Osteocyte (in vitro differentiated cells): ENCODE data around the gene CDK8. TPM values are rescaled to one million over a fixed set of nuclear protein-coding genes. Genes with fewer than 3 reads are reported as not detected.

Source experiments
- DNase-seq: peaks from one replicate; pipeline ENCODE4 v3.0.0; 2021; ENCODE audit warnings: mixed read lengths; ENCODE audit not compliant: unreplicated experiment; ENCODE audit errors: extremely low spot score
- H3K27ac Mint-ChIP-seq: one replicate; pipeline ENCODE4 v1.8.0; 2021; ENCODE audit warnings: mild to moderate bottlenecking, mixed read lengths; ENCODE audit not compliant: unreplicated experiment
- H3K27me3 Mint-ChIP-seq: one replicate; pipeline ENCODE4 v1.8.0; 2021; ENCODE audit warnings: mixed read lengths; ENCODE audit not compliant: unreplicated experiment
- H3K36me3 Mint-ChIP-seq: one replicate; pipeline ENCODE4 v1.8.0; 2021; ENCODE audit warnings: mixed read lengths; ENCODE audit not compliant: unreplicated experiment
- H3K4me1 Mint-ChIP-seq: one replicate; pipeline ENCODE4 v1.8.0; 2021; ENCODE audit warnings: mixed read lengths; ENCODE audit not compliant: unreplicated experiment
- H3K4me3 Mint-ChIP-seq: one replicate; pipeline ENCODE4 v1.8.0; 2021; ENCODE audit warnings: mild to moderate bottlenecking, moderate library complexity, mixed read lengths; ENCODE audit not compliant: unreplicated experiment
- H3K9me3 Mint-ChIP-seq: one replicate; pipeline ENCODE4 v1.8.0; 2021; ENCODE audit warnings: mixed read lengths; ENCODE audit not compliant: unreplicated experiment
- total RNA-seq: library from RNA; stranded (reverse); gene quantifications from 2 replicates; pipeline ENCODE4 v1.2.1, GENCODE V29; 2021
- TF ChIP-seq, protein P1 (sequence below): fragments of 200-600 bp; sonication (generic); IDR thresholded peaks from 2 replicates; pipeline ENCODE4 v1.5.0; 2021; ENCODE audit warnings: antibody characterized with exemption, mild to moderate bottlenecking, moderate library complexity

CDK8 gene
- total RNA-seq, 1 donor from 2014 or later: 12.2 TPM

DNA sequence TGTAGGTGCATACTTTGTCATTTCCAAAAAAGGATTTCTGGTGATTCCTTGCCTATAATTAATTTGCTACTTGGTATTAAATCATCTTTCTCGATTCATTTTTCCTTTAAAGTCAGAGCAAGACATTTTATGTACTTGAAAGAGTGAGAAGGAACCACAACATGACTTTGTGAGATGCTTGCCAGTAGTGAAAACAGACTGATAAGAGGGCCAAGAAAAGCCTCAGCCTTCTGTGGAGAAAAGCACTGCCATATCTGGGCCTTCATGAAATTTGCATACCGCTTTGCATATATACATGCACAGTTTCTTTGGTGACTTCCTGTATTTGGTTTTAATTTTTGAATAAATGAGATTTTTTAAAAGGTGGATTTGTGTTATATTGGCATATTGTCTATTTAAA is 128.4 kb downstream of the CDK8 start:
- no peaks in the 10 kb centered on the region for H3K27me3 Mint-ChIP-seq
- H3K4me1 Mint-ChIP-seq: no peaks in the 10 kb centered on the region
- TF ChIP-seq, protein P1, sequence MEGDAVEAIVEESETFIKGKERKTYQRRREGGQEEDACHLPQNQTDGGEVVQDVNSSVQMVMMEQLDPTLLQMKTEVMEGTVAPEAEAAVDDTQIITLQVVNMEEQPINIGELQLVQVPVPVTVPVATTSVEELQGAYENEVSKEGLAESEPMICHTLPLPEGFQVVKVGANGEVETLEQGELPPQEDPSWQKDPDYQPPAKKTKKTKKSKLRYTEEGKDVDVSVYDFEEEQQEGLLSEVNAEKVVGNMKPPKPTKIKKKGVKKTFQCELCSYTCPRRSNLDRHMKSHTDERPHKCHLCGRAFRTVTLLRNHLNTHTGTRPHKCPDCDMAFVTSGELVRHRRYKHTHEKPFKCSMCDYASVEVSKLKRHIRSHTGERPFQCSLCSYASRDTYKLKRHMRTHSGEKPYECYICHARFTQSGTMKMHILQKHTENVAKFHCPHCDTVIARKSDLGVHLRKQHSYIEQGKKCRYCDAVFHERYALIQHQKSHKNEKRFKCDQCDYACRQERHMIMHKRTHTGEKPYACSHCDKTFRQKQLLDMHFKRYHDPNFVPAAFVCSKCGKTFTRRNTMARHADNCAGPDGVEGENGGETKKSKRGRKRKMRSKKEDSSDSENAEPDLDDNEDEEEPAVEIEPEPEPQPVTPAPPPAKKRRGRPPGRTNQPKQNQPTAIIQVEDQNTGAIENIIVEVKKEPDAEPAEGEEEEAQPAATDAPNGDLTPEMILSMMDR: no peak
- no peak overlapping the region for H3K27ac Mint-ChIP-seq
- no peak overlapping the region for H3K4me3 Mint-ChIP-seq
- DNase-seq: no peak
- no peaks in the 10 kb centered on the region for H3K9me3 Mint-ChIP-seq
- peaks cover 17% of the 10 kb centered on the region for H3K36me3 Mint-ChIP-seq

DNA sequence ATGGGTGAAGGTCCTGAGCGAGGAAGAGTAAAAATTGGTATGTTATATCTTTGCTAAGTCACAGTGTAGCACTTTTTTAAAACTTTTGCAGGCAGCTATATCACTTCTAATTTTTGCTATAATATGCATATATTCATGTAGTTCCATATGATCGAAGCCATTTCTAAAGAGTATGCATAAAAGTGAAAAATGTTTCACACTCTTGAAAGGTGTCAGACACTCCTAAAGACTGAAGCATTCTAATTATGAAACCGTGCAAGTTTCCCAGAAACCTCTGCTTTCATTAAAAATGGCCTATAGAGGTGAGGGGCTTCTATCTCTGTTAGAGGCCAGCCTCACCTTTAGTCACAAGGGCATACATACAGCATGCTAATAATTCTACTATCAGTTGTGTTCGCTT is 128.9 kb downstream of the CDK8 start:
- no peak overlapping the region for H3K27ac Mint-ChIP-seq
- TF ChIP-seq, protein P1: no peak
- H3K27me3 Mint-ChIP-seq: no peaks in the 10 kb centered on the region
- no peaks in the 10 kb centered on the region for H3K4me1 Mint-ChIP-seq
- H3K9me3 Mint-ChIP-seq: no peaks in the 10 kb centered on the region
- no peak overlapping the region for H3K4me3 Mint-ChIP-seq
- peaks cover 20% of the 10 kb centered on the region for H3K36me3 Mint-ChIP-seq
- no peak for DNase-seq

DNA sequence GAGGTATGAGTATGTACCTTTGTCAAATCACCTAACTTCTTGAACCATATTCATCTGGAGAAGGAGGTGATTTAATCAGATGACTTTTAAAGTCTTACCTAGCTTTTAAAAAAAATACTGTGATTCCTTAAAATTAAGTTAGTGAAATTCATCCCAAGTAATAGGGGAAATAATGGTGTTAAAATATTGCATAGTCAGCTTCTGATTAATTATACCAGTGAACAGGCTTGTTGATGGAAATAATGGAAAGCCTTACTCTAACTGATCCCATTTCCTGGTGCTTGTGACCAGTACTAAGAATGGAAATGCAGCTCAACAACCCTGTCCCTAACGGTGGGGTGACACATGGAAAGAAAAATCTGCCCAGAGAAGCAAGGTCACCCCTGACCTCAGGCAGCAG is 130.7 kb downstream of the CDK8 start:
- no peak overlapping the region for H3K4me3 Mint-ChIP-seq
- H3K4me1 Mint-ChIP-seq: no peaks in the 10 kb centered on the region
- no peaks in the 10 kb centered on the region for H3K9me3 Mint-ChIP-seq
- TF ChIP-seq, protein P1: no peak
- no peak overlapping the region for H3K27ac Mint-ChIP-seq
- no peak for DNase-seq
- no peaks in the 10 kb centered on the region for H3K27me3 Mint-ChIP-seq
- peaks cover 21% of the 10 kb centered on the region for H3K36me3 Mint-ChIP-seq

DNA sequence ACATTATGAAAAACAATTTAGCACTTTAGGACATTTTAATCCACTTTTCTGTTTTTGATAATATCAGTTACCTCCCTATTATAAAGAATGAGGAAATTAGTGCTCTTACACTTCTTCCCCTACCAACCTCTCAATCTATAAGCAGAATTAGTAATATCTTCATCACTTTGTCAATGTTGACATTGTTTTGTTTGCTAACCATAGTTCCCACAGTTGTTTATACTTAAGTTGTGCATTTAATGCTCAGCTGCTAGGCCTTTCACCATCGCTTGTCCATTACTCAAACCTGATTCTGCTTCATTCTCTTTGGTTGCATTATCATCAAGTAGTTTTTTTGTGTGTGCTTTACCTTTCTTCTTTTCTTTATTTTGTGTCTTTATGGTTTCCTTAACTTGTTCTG is 132.1 kb downstream of the CDK8 start:
- H3K36me3 Mint-ChIP-seq: peaks cover 25% of the 10 kb centered on the region
- no peaks in the 10 kb centered on the region for H3K4me1 Mint-ChIP-seq
- TF ChIP-seq, protein P1: no peak
- no peak overlapping the region for H3K4me3 Mint-ChIP-seq
- no peaks in the 10 kb centered on the region for H3K27me3 Mint-ChIP-seq
- no peak for DNase-seq
- H3K27ac Mint-ChIP-seq: no peak overlapping the region
- no peaks in the 10 kb centered on the region for H3K9me3 Mint-ChIP-seq

DNA sequence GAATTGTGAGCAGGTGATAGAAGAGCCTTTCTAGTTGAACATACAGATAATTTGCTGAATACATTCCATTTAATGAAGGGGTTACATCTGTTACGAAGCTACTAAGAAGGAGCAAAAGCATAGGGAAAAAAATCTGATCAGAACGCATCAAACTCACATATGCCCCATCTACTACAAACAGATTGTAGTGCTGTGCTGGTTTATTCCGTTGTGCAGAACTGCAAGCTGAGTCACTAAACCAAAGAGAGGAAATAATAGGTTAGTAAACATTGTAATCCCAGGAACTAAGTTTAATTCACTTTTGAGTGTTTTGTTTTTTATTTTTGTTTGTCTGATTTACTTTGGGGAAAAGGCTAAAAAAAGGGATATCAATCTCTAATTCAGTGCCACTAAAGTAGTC is 136.3 kb downstream of the CDK8 start:
- no peaks in the 10 kb centered on the region for H3K27me3 Mint-ChIP-seq
- TF ChIP-seq, protein P1: no peak
- no peak overlapping the region for H3K27ac Mint-ChIP-seq
- H3K4me3 Mint-ChIP-seq: no peak overlapping the region
- no peak for DNase-seq
- no peaks in the 10 kb centered on the region for H3K9me3 Mint-ChIP-seq
- peaks cover 25% of the 10 kb centered on the region for H3K36me3 Mint-ChIP-seq
- no peaks in the 10 kb centered on the region for H3K4me1 Mint-ChIP-seq
